Pancreas (tissue), 10 donors: Measurements from ENCODE around the gene CPNE9. TPM values are rescaled to one million over a fixed set of nuclear protein-coding genes. Genes with fewer than 3 reads are reported as not detected.

Experiments
- ATAC-seq, 4 donors: fragments of 200-7000 bp; cut with Tn5 transposase; one replicate each; pipeline versions ENCODE4 v1.8.0 to v1.9.1; 2020; ENCODE audit warnings: mild to moderate bottlenecking in 4 of 4, moderate library complexity in 4 of 4
- DNase-seq, 6 donors: peaks; one replicate each; pipeline ENCODE4 v3.0.0-alpha.2; 2020
- FAIRE-seq: peaks from 2 replicates; lab custom pipeline; 2012; peaks lifted over from hg19 to GRCh38; lab: Jason Lieb, UNC
- H3K27ac ChIP-seq, 4 donors: fragments of 200-600 bp; sonication (generic); 1 replicate in 3 of 4; 2 replicates in 1 of 4; pipeline versions ENCODE4 v1.5.0 to v1.8.0; 2020
- H3K27me3 ChIP-seq, 4 donors: fragments of 200-600 bp; one replicate each; pipeline ENCODE4 v1.8.0; 2021
- H3K36me3 ChIP-seq, 3 donors: fragments of 200-600 bp; sonication (generic) in 1 of 3; one replicate each; pipeline versions ENCODE4 v1.5.0 to v1.8.0; 2020 to 2021
- H3K4me1 ChIP-seq, 3 donors: fragments of 200-600 bp; one replicate each; pipeline ENCODE4 v1.8.0; 2021
- H3K4me3 ChIP-seq, 4 donors: fragments of 200-600 bp; sonication (generic) in 2 of 4; one replicate each; pipeline versions ENCODE4 v1.5.0 to v1.8.0; 2020 to 2021
- H3K9me3 ChIP-seq, 4 donors: fragments of 200-600 bp; one replicate each; pipeline ENCODE4 v1.8.0; 2021
- CTCF ChIP-seq, 4 donors: fragments of 200-600 bp; sonication (generic) in 3 of 4; IDR thresholded peaks; one replicate each; pipeline versions ENCODE4 v1.5.0 to v1.8.0; 2021; ENCODE audit warnings: antibody characterized with exemption in 4 of 4
- WGBS, 2 donors: extraction: QIAGEN DNeasy Blood & Tissue Kit; methylation state at CpG; one replicate each; pipeline ENCODE4 v1.1.7; 2013; 5-methylcytosine and 5-hydroxymethylcytosine counted together
- intact Hi-C, 3 donors: fragments of 100-400 bp; cut with DNase I; formaldehyde crosslinking; loops; one replicate each; pipeline versions ENCODE4 v1.11.1 to v1.14.2; 2022
- polyA plus RNA-seq, 2 donors: library from polyadenylated mRNA; stranded (reverse); fragments of 200-250 nt; gene quantifications; one replicate each; pipeline ENCODE4 v1.2.3, GENCODE V29; 2013
- total RNA-seq, 6 donors: library from RNA; stranded (reverse); fragmentation: NEBNext Ultra II Directional in 4 of 6; extraction: Animal tissue kit (Norgen Biotek cat#: 25700) in 4 of 6; gene quantifications; one replicate each; pipeline versions ENCODE4 v1.2.1 to v1.2.4, GENCODE V29; 2021 to 2023
- donor health status: healthy with polysubstance abuse.
- donor health status: DM: no; HTN: no; CAD: no; lungs with moderate emphysema.
- donor health status: DM: no; HTN: no; CAD: no.
- donor health status: control.
- donor health status: control.
- donor health status: Bipolar disorder and iron deficiency.
- donor health status: DM: yes; HTN: yes; CAD: no.
- donor health status: DM: no; HTN: no; CAD: no.
- donor health status: DM: no; HTN: no; CAD: no.
- donor health status: DM: yes; HTN: yes; CAD: no.

The CPNE9 gene
- total and polyA plus RNA-seq, 8 donors: 0.12 to 0.85 (median 0.19) TPM; not detected in 3

- H3K27me3 ChIP-seq: no peaks in the 10 kb centered on the region
- no peak for ATAC-seq
- peaks cover 0 to 5% (median 3%) of the 10 kb centered on the region in 3 donors for H3K4me1 ChIP-seq
- no peaks in the 10 kb centered on the region for H3K9me3 ChIP-seq
- no peak for TF ChIP-seq CTCF (IDR thresholded peaks at IDR 0.05)
- intact Hi-C loops: loop anchor here in 1 of 3 donors (5.0 kb wide), 1 partner anchor 210 kb away; no protein-coding TSS in a partner anchor
- FAIRE-seq: no peak
- DNase-seq: no peak
- no peak overlapping the region for H3K4me3 ChIP-seq
- WGBS, 2 donors: 78 to 83% methylated on average over 7 of the region's 7 CpGs
- no peak overlapping the region for H3K27ac ChIP-seq
- peaks cover 0 to 47% (median 13%) of the 10 kb centered on the region in 3 donors for H3K36me3 ChIP-seq
These were observed 36.8 kb upstream of the CPNE9 start for GRCh38 chr3:9666704-9667445.

- Histone ChIP-seq H3K4me1 (peaks cover 0 to 5% (median 3%) of the 10 kb centered on the region in 3 donors), H3K9me3 (no peaks in the 10 kb centered on the region), H3K27me3 (no peaks in the 10 kb centered on the region), H3K27ac (peak overlapping the region in 2 of 4 donors; percentile 15 to 23), H3K36me3 (peaks cover 0 to 51% (median 25%) of the 10 kb centered on the region in 3 donors), H3K4me3 (no peak overlapping the region)
- TF ChIP-seq CTCF (IDR thresholded peaks at IDR 0.05): no peak
- intact Hi-C loops: loop anchor here in 1 of 3 donors (5.0 kb wide), 1 partner anchor 212 kb away; no protein-coding TSS in a partner anchor
- ATAC-seq (no peak), FAIRE-seq (no peak), DNase-seq (no peak)
- 87 to 89% methylated on average over 4 of the region's 4 CpGs for WGBS, 2 donors
These were observed 34.4 kb upstream of the CPNE9 start for GRCh38 chr3:9669277-9669676.

- TF ChIP-seq CTCF (IDR thresholded peaks at IDR 0.05): no peak
- no peak for FAIRE-seq
- ATAC-seq: peak; percentile 71 to 95 (median 90)
- Histone ChIP-seq H3K36me3 (peaks cover 0 to 50% (median 25%) of the 10 kb centered on the region in 3 donors), H3K27me3 (no peaks in the 10 kb centered on the region), H3K4me3 (no peak overlapping the region), H3K4me1 (peaks cover 0 to 5% (median 3%) of the 10 kb centered on the region in 3 donors), H3K9me3 (no peaks in the 10 kb centered on the region), H3K27ac (peak overlapping the region in 2 of 4 donors; percentile 15 to 23)
- DNase-seq: peak in 3 of 6 donors; percentile 44 to 65 (median 60)
- intact Hi-C loops: loop anchor here in 1 of 3 donors (5.0 kb wide), 1 partner anchor 213 kb away; no protein-coding TSS in a partner anchor
- 48 to 51% methylated on average over 4 of the region's 4 CpGs for WGBS, 2 donors
These were observed 33.8 kb upstream of the CPNE9 start for GRCh38 chr3:9669720-9670432.

GRCh38 chr3:9673082-9673481, 30.6 kb upstream of the CPNE9 start:
- peaks cover 0 to 76% (median 31%) of the 10 kb centered on the region in 3 donors for H3K36me3 ChIP-seq
- FAIRE-seq: no peak

More at GRCh38 chr3:9673082-9673481, 30.6 kb upstream of the CPNE9 start:
- intact Hi-C loops: no loop called here
- no peak overlapping the region for H3K27ac ChIP-seq
- H3K4me3 ChIP-seq: no peak overlapping the region
- no peak for TF ChIP-seq CTCF (IDR thresholded peaks at IDR 0.05)
- H3K9me3 ChIP-seq: no peaks in the 10 kb centered on the region
- ATAC-seq (no peak), DNase-seq (no peak)
- peaks cover 0 to 5% (median 3%) of the 10 kb centered on the region in 3 donors for H3K4me1 ChIP-seq
- H3K27me3 ChIP-seq: no peaks in the 10 kb centered on the region
